Activated CD8-positive, alpha-beta T cell treated with anti-CD3 and anti-CD28 coated beads, Interleukin-2, amount 10 ng/mL, durations not matched to agents 7 days and 5 days (primary cell): Measurements from ENCODE around the gene ATR. TPM values are rescaled to one million over a fixed set of nuclear protein-coding genes. Genes with fewer than 3 reads are reported as not detected.

ENCODE experiments used
- ATAC-seq: fragments of 150-1000 bp; cut with Tn5 transposase; one replicate; pipeline ENCODE4 v1.10.0; 2021; ENCODE audit warnings: moderate library complexity
- CTCF ChIA-PET: fragments of 350-600 bp; sonication (Branson Sonifier 250); formaldehyde crosslinking; loops from one replicate; lab custom pipeline; 2021; ENCODE audit warnings: antibody characterized with exemption; lab: Charles Lee
- POLR2A ChIA-PET: fragments of 350-600 bp; sonication (Branson Sonifier 250); formaldehyde crosslinking; loops from one replicate; lab custom pipeline; 2021; ENCODE audit warnings: antibody characterized with exemption; lab: Charles Lee
- DNase-seq: peaks from one replicate; pipeline ENCODE4 v3.0.0-alpha.2; 2020
- H3K27ac Mint-ChIP-seq: one replicate; pipeline ENCODE4 v1.8.0; 2021; ENCODE audit warnings: mild to moderate bottlenecking, mixed read lengths
- H3K27me3 Mint-ChIP-seq: one replicate; pipeline ENCODE4 v1.8.0; 2021; ENCODE audit warnings: low read depth, mixed read lengths
- H3K36me3 Mint-ChIP-seq: one replicate; pipeline ENCODE4 v1.8.0; 2021; ENCODE audit warnings: low read depth, mixed read lengths
- H3K4me1 Mint-ChIP-seq: one replicate; pipeline ENCODE4 v1.8.0; 2021; ENCODE audit warnings: low read depth, mixed read lengths
- H3K4me3 Mint-ChIP-seq: one replicate; pipeline ENCODE4 v1.8.0; 2021; ENCODE audit warnings: mild to moderate bottlenecking, mixed read lengths
- H3K9me3 Mint-ChIP-seq: one replicate; pipeline ENCODE4 v1.8.0; 2022; ENCODE audit warnings: mixed read lengths; ENCODE audit not compliant: insufficient read depth
- total RNA-seq, 2 experiments: library from RNA; stranded (reverse); gene quantifications; one replicate each; pipeline ENCODE4 v1.2.3, GENCODE V29; 2021

Gene ATR
- total RNA-seq, 2 experiments from 2014 or later = 33.6 to 35.8 TPM

DNA sequence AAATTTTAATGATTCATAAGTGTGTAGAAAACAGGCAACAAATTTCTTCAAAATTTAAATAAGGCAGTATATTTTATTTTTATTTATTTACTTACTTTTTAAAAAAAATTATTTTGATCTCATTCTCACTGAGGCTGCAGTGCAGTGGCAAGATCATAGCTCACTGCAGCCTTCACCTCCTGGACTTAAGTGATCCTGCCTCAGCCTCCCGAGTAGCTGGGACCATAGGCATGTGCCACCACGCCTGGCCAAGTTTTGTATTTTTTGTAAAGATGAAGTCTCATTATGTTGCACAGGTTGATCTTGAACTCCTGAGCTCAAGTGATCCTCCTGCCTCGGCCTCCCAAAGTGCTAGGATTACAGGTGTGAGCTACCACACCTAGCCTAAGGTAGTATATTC, 69.5 kb downstream of the ATR start:
- Mint-ChIP-seq H3K36me3 (peaks cover 41% of the 10 kb centered on the region), H3K4me1 (peaks cover 14% of the 10 kb centered on the region), H3K9me3 (no peaks in the 10 kb centered on the region), H3K4me3 (peak overlapping the region; percentile 76), H3K27ac (peak overlapping the region; percentile 96), H3K27me3 (no peaks in the 10 kb centered on the region)
- POLR2A ChIA-PET = interaction anchor here (0.6 to 1.6 kb wide), 4 partner anchors 62 to 971 kb away, joined by 3 to 4 read pairs (median 4); partner anchors contain the start of genes ATR and XRN1
- DNase-seq (no peak), ATAC-seq (peak; percentile 56)
- CTCF ChIA-PET = no interaction called here

DNA sequence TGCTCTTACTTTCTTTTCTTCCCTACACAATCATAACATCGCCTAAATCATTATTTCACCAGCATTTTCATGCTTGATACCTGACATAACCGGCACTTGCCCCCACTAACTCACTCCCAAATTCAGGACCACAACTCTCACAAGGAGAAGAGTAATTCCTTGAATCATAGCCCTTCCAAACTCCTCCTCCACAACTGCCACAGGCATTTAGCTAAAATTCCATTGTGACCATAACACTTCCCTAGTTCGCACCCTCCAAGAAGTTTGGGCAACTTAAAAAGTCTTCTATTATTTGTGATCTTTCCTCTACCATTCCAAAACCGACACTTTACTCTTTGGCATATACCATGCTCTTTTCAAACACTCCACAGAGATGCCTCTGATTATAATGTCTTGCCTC, 71.3 kb downstream of the ATR start:
- H3K4me1 Mint-ChIP-seq = peaks cover 14% of the 10 kb centered on the region
- H3K9me3 Mint-ChIP-seq = no peaks in the 10 kb centered on the region
- no peaks in the 10 kb centered on the region for H3K27me3 Mint-ChIP-seq
- ChIA-PET CTCF (no interaction called here), POLR2A (interaction anchor here (0.6 to 1.5 kb wide), 3 partner anchors 71 to 496 kb away, joined by 3 to 5 read pairs (median 3); partner anchors contain the start of gene ATR)
- H3K27ac Mint-ChIP-seq = peak overlapping the region; percentile 21
- DNase-seq = no peak
- peaks cover 47% of the 10 kb centered on the region for H3K36me3 Mint-ChIP-seq
- H3K4me3 Mint-ChIP-seq = no peak overlapping the region
- ATAC-seq = no peak

DNA sequence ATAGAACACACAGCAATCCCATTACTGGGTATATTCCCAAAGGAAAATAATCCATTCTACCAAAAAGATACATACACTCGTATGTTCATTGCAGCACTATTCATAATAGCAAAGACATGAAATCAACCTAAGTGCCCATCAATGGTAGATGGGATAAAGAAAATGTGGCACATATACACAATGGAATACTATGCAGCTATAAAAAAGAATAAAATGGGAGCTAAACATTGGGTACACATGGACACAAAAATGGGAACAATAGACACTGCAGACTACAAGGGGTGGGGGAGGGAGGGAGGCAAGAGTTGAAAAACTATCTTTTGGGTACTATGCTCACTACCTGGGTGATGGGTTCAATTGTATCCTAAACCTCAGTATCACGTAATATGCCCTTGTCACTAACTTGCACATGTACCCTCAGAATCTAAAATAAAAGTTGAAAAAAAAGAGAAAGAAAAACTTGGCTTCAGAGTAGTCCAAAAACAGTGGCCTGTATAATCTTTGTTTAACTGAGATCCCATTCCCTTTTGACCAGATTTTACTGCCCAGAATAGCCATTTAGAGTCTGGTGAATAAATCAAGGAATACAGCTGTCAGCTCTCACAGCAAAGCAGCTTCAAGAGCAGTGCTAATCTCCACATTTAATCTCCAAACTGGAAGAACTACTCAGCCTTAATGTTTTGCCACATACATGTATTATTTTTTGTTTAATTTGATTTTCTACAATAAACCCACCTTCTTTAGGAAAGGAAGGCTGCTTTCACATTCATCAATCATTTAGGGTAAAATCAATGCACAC, 76.1 kb downstream of the ATR start:
- Mint-ChIP-seq H3K27me3 (no peaks in the 10 kb centered on the region), H3K4me1 (peaks cover 7% of the 10 kb centered on the region), H3K4me3 (no peak overlapping the region), H3K27ac (no peak overlapping the region), H3K36me3 (peaks cover 56% of the 10 kb centered on the region), H3K9me3 (no peaks in the 10 kb centered on the region)
- ATAC-seq = no peak
- DNase-seq = no peak
- CTCF ChIA-PET = no interaction called here
- POLR2A ChIA-PET = no interaction called here

DNA sequence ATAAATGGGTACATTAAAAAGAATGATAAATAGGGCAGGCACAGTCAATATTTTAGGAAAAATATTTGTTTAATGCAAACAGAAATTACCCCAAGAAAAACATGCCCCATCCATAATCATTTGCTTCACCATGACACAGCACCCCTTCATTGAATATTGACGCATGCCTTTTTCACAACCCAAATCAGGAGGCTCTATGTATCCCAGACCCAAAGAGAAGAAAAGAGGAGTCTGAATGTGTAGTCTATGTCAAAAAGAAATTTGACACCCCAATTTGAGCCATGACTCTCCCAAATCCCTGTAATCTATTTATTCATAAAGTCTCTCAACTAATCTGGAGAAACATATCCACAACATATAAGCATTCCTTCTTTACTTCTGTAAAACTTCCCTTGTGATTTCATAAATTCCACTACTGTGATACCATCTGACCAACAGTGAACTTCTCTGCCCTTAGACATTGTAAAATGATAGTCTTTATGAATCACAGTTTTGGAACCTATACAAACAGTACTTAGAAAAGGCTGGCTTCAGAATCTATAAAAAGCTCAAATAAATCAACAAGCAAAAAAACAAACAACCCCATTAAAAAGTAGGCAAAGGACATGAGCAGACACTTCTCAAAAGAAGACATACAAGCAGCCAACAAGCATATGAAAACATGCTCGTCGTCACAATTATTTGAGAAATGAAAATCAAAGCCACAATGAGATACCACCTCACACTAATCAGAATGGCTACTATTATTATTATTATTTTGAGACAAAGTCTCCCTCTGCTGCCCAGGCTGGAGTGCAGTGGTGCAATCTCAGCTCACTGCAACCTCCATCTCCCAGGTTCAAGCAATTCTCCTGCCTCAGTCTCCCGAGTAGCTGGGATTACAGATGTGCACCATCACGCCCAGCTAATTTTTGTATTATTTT, 77.3 kb downstream of the ATR start:
- no peaks in the 10 kb centered on the region for H3K27me3 Mint-ChIP-seq
- no peak for DNase-seq
- H3K4me3 Mint-ChIP-seq = no peak overlapping the region
- peaks cover 55% of the 10 kb centered on the region for H3K36me3 Mint-ChIP-seq
- H3K27ac Mint-ChIP-seq = no peak overlapping the region
- H3K4me1 Mint-ChIP-seq = no peaks in the 10 kb centered on the region
- no peaks in the 10 kb centered on the region for H3K9me3 Mint-ChIP-seq
- ChIA-PET POLR2A (no interaction called here), CTCF (no interaction called here)
- no peak for ATAC-seq

DNA sequence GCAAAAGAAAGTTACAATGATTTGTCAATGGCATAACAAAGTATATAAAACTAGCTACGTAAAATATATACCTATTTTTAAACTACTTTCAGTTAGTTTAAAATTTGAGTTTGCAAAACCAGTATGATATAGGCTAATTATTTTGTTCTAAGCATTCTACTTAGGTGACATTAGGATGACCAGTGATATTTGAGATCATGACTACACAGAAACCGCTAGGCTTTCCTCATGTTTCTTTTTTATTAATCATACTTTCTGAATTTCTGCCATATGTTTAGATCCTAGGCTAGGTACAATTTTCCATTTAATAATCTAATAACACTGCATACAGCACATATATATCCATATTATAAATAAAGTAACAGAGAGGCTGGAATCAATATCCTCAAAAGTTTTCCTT, 78.3 kb downstream of the ATR start:
- ChIA-PET POLR2A (no interaction called here), CTCF (no interaction called here)
- H3K27ac Mint-ChIP-seq = no peak overlapping the region
- no peaks in the 10 kb centered on the region for H3K27me3 Mint-ChIP-seq
- no peaks in the 10 kb centered on the region for H3K9me3 Mint-ChIP-seq
- H3K4me1 Mint-ChIP-seq = no peaks in the 10 kb centered on the region
- H3K36me3 Mint-ChIP-seq = peaks cover 54% of the 10 kb centered on the region
- ATAC-seq (no peak), DNase-seq (no peak)
- H3K4me3 Mint-ChIP-seq = no peak overlapping the region

DNA sequence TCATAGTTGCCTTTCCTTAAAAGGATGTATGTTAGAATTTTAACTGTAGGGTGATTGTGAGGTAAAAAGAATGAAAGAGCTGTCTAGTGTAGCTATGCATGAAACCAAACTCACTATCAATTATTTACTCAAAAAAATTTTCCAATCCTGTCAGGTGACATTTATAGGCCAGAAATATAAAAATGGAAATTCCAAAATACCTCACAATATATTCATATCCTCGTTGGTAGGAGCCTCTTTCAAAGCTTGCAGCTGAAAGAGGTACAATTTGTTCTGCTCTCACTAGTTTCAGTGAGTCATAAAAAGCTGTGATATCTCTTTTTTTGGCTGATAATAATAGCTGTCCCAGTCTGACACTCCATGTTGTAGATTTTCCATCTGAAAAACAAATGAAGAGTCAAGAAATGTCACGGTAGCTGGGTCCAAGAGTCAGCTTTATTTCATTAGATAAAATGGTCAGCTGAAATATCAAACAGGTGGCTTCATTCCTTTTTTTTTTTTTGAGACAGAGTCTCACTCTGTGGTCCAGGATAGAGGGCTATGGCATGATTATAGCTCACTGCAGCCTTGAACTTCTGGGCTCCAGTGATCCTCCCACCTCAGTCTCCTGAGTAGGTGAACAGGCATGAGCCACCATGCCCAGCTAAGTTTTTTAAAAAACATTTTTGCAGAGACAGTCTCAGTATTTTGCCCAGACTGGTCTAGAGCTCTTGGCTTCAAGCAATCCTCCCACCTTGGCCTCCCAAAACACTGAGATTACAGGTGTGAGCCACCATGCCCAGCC, 79.9 kb downstream of the ATR start:
- ATAC-seq (no peak), DNase-seq (no peak)
- CTCF ChIA-PET = no interaction called here
- no peaks in the 10 kb centered on the region for H3K4me1 Mint-ChIP-seq
- H3K27ac Mint-ChIP-seq = no peak overlapping the region
- POLR2A ChIA-PET = interaction anchor here (0.6 kb wide), 1 partner anchor 387 kb away, joined by 3 read pairs; no protein-coding TSS in a partner anchor
- H3K4me3 Mint-ChIP-seq = no peak overlapping the region
- H3K27me3 Mint-ChIP-seq = no peaks in the 10 kb centered on the region
- H3K36me3 Mint-ChIP-seq = peaks cover 58% of the 10 kb centered on the region
- H3K9me3 Mint-ChIP-seq = no peaks in the 10 kb centered on the region

DNA sequence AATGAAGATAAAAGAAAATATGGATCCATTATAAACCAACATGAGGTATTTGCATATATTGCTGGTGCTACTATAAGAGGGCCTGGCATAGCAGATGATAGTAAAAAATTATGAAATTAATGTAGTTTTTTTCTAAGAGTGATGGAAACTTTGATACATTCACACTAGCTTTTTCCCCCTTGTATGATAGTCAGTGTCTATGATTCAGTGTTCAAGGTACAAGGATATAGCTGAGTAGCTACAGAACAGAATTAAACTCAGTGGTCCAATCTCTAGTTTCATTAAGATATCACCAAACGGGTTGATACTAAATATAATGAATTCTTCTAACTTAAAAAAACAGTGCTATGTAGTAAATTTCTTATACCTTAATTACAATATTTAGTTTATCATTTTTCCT, 80.8 kb downstream of the ATR start:
- POLR2A ChIA-PET = no interaction called here
- Mint-ChIP-seq H3K27me3 (no peaks in the 10 kb centered on the region), H3K4me3 (no peak overlapping the region), H3K4me1 (no peaks in the 10 kb centered on the region), H3K36me3 (peaks cover 58% of the 10 kb centered on the region), H3K9me3 (no peaks in the 10 kb centered on the region), H3K27ac (no peak overlapping the region)
- no peak for ATAC-seq
- CTCF ChIA-PET = no interaction called here
- DNase-seq = no peak

DNA sequence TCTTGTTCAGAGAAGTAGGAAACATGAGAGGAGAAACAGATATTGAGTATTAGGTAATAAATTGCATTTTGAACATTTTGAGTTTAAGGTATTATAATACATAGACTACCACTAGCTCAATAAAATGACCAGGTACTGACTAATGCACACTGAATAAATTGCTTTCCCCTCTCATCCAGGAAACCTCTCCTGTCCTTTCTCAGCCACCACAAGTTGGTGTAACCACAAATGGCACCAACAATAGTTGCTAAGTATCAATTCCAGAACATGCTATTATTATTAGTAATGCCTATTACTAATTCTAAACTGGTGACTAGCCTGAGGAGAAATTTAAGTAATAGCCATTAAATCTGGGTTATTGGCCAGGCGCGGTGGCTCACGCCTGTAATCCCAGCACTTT, 83.4 kb downstream of the ATR start:
- H3K4me1 Mint-ChIP-seq = no peaks in the 10 kb centered on the region
- H3K4me3 Mint-ChIP-seq = no peak overlapping the region
- ChIA-PET CTCF (no interaction called here), POLR2A (no interaction called here)
- no peak for ATAC-seq
- no peaks in the 10 kb centered on the region for H3K9me3 Mint-ChIP-seq
- H3K27me3 Mint-ChIP-seq = no peaks in the 10 kb centered on the region
- H3K36me3 Mint-ChIP-seq = peaks cover 63% of the 10 kb centered on the region
- no peak for DNase-seq
- no peak overlapping the region for H3K27ac Mint-ChIP-seq

DNA sequence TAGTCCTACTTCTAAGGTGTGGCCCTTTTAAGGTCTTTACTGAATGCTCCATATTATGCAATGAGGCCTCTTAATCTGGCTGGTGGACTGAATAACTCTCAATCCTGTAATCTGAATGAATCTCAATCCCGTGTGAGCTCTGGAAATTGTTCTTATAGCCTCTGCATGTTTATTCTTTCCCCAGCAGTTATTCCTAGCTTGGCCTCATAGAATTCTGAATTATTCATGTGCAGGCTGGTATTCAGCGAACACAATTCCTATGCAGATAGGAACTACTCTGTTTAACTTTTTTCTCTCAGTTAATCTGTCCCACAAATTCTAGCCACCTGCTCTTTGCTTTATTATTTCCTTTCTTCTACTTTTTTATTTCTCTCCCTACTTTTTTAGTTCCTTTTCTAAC, 86.3 kb downstream of the ATR start:
- no peaks in the 10 kb centered on the region for H3K4me1 Mint-ChIP-seq
- CTCF ChIA-PET = interaction anchor here (0.6 kb wide), 1 partner anchor 61 kb away, joined by 3 read pairs; no protein-coding TSS in a partner anchor
- POLR2A ChIA-PET = no interaction called here
- ATAC-seq (no peak), DNase-seq (no peak)
- peaks cover 71% of the 10 kb centered on the region for H3K36me3 Mint-ChIP-seq
- H3K9me3 Mint-ChIP-seq = no peaks in the 10 kb centered on the region
- H3K27me3 Mint-ChIP-seq = no peaks in the 10 kb centered on the region
- H3K27ac Mint-ChIP-seq = no peak overlapping the region
- H3K4me3 Mint-ChIP-seq = no peak overlapping the region

DNA sequence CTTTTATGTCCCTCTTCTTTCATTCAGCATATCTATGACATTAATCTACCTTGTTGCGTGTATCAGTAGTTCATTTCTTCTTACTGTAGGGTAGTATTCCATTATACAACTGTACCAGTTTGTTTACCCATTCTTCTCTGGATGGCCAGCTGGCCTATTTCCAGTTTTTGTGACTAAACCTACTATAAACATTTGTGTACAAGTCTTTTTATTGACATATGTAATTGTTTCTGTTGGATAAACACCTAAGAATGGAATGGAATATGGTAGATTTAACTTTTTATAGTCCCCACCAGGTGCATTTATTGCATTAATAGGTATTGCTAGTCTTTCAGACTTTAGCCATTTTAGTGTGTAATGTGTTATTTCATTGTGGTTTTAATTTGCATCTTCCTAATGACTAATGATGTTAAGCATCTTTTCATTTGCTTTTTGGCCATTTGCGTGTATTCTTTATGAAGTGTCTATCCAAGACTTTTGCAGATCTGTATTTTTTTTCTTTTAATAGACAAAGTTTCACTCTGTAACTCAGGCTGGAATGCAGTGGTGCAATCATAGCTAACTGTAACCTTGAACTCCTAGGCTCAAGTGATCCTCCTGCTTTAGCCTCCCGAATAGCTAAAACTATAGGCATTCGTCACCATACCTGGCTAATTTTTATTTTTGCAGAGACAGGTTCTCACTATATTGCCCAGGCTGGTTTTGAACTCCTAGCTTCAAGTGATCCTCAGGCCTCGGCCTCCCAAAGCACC, 88.8 kb downstream of the ATR start:
- no peak for ATAC-seq
- ChIA-PET CTCF (no interaction called here), POLR2A (interaction anchor here (0.6 to 0.7 kb wide), 3 partner anchors 62 to 511 kb away, joined by 3 to 4 read pairs (median 4); no protein-coding TSS in a partner anchor)
- H3K4me1 Mint-ChIP-seq = no peaks in the 10 kb centered on the region
- no peak overlapping the region for H3K27ac Mint-ChIP-seq
- no peak for DNase-seq
- H3K27me3 Mint-ChIP-seq = no peaks in the 10 kb centered on the region
- no peaks in the 10 kb centered on the region for H3K9me3 Mint-ChIP-seq
- no peak overlapping the region for H3K4me3 Mint-ChIP-seq
- peaks cover 69% of the 10 kb centered on the region for H3K36me3 Mint-ChIP-seq

DNA sequence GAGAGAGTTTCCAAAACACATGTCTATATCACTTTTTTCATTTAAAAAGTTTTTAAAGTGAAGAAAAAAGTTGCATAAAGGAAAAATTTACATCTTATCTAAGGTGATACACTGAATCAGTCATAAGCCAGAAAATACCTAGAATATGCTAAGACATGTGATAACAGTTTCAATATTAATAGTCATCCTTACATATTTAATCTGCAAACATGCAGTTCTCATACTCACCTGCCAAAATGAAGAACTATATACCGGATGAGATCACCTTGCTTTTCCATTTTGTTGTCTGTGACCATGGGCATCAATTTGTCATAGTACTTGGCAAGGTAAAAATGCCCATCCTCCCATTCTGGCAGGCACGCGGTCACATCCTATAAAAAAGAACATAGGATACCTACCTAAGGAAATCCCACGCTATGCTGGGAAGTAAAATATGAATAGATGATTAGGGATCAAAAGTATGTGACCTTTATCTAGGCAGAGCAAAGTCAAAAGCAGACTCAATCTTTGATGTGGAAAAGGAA, 93.6 kb downstream of the ATR start:
- POLR2A ChIA-PET = no interaction called here
- Mint-ChIP-seq H3K4me1 (no peaks in the 10 kb centered on the region), H3K4me3 (no peak overlapping the region), H3K9me3 (no peaks in the 10 kb centered on the region), H3K27ac (no peak overlapping the region), H3K36me3 (peaks cover 75% of the 10 kb centered on the region), H3K27me3 (no peaks in the 10 kb centered on the region)
- DNase-seq (no peak), ATAC-seq (no peak)
- CTCF ChIA-PET = no interaction called here
